ENCODE measurements around the gene CHPF.

The CHPF gene

DNA sequence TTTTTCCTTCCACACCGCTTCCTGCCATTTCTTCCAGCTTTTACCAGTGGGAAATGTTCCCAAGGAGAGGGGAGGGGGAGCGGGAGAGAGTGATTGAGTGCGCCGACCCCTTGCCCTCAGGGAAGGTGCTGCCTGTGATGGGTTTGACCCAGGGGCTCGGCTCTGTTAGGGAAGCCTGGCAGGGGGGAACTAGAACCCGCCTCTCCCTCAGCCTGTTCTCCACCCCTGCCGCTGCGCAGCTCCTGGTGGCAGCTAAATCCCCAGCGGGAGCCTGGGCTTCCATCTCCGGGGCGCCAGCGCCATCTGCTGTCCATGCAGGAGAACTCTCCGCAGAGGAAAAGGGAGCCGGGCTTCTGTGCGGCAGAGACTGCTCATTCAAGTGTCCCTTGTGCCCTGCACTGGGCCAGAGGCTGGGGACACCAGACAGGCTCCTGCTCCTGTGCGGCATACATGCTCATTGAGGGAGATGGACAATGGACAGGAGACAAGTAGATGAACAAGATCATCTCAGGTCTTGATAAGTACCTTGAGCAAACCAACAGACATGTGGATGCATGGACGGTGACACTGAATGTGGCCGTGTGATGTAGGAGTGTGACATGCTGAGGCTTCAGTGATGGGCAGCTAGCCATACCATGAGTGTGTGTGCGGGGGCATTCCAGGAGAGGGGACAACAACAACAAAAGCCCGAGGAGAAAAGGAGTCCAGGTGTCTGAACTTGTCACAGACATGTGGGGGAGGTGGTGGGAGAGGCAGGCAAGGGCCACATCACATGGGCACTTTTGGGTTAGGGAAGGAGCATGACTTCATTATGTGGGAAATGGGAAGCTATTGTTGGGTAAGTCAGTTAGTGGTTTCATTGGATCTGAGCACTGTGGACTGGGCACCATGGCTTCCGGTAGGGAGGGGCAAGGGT, 13.3 kb downstream of the CHPF start:
- peak; percentile 22 for DNase-seq

- DNase-seq = no peak
These were observed 16.1 kb downstream of the CHPF start for GRCh38 chr2:219527472-219527871.

GRCh38 chr2:219527076-219527394, 16.6 kb downstream of the CHPF start:
- no peak for DNase-seq

- DNase-seq = no peak
These were observed 17.1 kb downstream of the CHPF start for GRCh38 chr2:219526320-219527075.

GRCh38 chr2:219525533-219526232, 17.9 kb downstream of the CHPF start:
- no peak for DNase-seq

DNA sequence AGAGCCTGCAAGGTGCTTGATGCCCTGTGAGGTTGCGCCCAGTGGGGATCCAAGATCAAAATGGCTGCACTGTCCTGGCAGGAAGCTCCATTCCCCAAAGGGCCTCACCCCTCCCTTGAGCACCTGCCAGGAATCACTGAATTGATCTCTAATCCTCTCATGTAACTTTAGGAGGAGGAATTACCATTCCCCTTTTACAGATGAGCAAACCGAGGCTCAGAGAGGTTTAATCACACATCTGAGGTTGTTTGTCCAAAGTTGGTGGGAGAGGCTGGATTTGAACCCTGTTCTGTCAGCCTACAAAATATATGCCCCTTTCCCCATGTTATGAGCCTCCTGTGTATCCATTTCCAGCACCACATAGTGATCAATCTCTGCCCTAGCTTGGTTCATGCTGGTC, 18.8 kb downstream of the CHPF start:
- DNase-seq = no peak

- DNase-seq = no peak
These were observed 20.5 kb downstream of the CHPF start for GRCh38 chr2:219523031-219523671.

DNA sequence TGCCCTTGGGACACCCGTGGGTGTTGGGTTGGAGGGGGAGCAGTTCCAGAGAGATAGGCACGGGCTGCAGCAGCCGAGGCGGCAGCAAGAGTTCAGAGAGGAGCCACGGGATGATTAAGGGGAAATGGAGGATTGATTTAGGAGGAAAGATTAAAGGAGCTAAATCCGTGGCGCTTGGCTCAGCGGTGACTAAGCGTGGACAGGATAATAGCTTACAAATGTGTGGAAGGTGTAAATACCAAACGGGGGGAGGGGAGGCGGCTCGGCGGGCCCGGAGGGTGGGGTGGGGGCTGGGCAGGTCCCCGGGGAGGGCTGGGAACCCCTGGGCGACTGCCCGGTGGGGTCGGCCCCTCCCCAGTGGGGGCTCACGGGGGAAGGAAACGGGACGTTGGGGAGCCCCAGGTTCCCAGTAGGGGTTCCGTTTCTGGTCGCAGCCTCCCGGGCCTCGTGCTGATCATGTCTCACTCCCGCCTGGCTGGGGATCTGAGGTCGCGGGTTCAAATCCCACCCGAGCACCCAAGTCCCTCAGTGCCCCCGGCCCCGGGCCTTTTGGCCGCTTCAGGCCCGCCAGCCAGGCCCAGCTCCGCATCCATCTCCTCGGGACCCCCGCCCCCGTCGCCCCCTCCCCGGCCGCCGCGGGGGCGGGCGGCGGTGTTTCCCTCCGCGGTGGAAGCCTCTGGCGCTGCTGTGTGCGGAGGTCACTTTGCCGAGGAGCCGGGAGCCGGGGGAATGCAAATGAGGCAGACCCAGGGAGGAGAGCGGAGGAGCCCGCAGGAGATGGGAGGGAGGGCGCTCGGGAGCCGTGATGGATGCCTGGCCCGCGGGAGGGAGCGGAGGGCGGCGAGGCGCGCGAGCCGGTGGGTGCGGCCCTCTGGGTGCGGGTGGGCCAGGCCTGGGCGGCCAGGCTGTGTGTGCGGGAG, 21.2 kb downstream of the CHPF start:
- no peak for DNase-seq

DNA sequence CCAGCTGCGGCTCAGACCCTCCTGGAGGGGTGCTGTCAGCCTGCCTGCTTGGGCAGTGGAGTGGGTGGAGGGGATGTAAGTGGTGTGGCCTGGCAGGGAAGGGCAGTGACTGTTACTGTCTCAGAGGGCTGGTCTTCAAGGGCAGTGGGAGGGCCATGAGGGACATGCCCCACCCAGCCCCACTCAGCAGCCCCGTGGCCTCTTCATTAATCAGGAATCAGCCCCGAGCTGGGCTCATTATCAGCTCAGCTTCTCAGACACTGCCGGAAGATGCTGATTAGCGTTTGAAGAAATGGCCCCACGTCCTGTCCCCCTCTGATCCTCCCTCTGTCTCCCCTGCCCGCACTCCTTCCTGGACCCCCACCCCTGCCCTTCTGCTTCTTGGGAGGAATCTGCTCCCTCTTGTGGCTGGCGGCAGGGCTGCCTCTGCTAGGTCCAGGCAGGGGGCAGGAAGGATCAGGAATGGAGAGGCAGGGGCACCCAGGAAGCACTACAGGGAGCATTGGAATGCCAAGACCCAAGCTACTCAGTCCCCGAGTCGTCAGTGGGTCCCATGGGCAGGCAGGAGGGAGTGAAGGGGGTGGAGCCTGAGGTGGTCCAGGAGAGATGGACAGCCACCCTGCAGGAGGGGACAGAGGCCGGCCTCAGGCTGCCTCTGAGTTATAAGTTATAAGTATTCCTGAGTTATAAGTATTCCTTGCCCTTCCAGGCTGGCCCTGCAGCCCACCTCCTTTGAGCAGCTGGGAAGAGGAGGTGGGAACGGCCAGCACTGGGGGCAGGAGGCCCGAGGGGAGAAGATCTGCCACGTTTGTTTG, 22.3 kb downstream of the CHPF start:
- no peak for DNase-seq

GRCh38 chr2:219520079-219520478, 23.5 kb downstream of the CHPF start:
- no peak for DNase-seq

- no peak for DNase-seq
These were observed 24.1 kb downstream of the CHPF start for GRCh38 chr2:219519526-219519916.

GRCh38 chr2:219517954-219518778, 25.4 kb downstream of the CHPF start:
- no peak for DNase-seq

GRCh38 chr2:219516888-219517287, 26.7 kb downstream of the CHPF start:
- DNase-seq = no peak

GRCh38 chr2:219515874-219516629, 27.6 kb downstream of the CHPF start:
- no peak for DNase-seq

DNA sequence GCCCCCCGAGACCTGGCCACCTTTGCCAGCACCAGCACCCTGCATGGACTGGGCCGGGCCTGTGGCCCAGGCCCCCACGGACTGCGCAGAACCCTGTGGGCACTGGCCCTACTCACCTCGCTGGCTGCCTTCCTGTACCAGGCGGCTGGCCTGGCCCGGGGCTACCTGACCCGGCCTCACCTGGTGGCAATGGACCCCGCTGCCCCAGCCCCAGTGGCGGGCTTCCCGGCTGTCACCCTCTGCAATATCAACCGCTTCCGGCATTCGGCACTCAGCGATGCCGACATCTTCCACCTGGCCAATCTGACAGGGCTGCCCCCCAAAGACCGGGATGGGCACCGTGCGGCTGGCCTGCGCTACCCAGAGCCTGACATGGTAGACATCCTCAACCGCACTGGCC, 28.8 kb downstream of the CHPF start:
- no peak for DNase-seq

DNA sequence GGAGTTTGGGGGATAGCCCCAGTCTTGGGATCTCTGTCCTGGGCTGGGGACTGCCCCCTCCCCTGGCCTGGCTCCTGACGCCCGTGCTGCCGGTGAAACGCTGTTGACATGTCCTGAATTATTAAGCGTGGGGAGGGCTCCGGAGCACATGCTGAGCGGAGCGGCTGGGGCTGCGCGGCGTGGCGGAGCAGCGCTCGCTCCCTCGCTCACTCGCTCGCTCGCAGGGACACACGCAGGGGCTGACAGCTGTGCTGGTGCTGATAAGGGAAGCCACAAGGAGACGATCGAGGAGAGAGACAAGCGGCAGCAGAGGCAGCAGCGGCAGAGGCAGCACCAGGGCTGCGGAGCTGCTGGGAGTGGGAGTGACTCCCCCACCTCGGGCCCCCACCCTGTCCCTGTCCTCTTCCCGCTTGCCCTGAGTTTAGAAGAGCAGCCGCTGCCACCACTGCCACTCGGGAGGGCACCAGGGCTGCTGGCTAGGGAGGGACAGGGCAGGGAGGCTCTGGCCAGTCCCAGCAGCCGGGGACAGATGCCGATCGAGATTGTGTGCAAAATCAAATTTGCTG, 29.3 kb downstream of the CHPF start, which contains the start of gene ASIC4:
Gene ASIC4, plus strand, starts transcription at position 287 of the 566 bp plus-strand sequence. Its CDS starts 243 bp downstream, at position 530.
- no peak for DNase-seq

DNA sequence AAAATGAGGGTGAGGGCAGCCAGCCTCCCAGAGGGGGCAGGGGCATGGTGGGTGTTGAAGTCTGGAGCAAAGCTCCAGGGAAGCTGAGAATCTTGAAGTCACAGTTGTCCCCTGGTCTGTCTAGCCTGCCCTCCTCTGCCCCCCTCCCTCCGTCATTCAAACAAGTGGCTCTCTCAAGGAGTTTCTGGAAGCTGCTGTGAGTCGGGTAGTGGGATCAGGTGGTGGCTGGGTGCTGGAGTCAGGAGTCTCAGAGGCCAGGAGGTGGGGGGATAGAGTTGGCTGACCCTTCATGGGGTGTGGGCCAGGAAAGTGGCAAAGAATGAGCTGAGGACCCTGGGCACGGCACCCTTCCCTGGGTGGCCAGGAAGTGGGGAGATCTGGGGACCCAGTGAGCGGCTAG, 29.8 kb downstream of the CHPF start:
- DNase-seq = no peak

GRCh38 chr2:219512524-219513216, 30.9 kb downstream of the CHPF start:
- DNase-seq = no peak

Measured in NCI-H2029 treated with DMSO at 0.1 percent for 48 hours (cell line).